Stimulated activated CD8-positive, alpha-beta memory T cell treated with anti-CD3 and anti-CD28 coated beads, Interleukin-2, amount 100 ng/mL, for 48 hours (primary cell): ENCODE measurements around the gene NCKAP5.

ENCODE experiments used
- DNase-seq, 2 donors: peaks; one replicate each; pipeline ENCODE4 v3.0.0-alpha.2; 2020; ENCODE audit warnings: low read depth in 2 of 2

NCKAP5 gene

DNA sequence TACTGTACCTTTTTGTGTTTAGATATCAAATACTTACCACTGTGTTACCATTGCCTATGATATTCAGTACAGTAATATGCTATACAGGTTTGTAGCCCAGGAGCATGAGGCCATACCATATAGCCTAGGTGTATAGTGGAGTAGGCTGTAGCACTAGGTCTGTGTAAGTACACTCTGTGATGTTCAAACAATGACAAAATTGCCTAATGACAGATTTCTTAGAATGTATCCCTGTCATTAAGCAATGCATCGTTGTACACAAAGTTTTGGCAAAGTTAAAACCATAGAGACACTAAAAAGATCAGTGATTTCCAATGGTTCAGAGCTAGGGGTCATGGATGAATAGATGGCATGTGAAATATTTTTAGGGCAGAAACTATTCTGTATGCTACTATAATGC lies 415.5 kb downstream of the NCKAP5 start:
- DNase-seq, result no peak

DNA sequence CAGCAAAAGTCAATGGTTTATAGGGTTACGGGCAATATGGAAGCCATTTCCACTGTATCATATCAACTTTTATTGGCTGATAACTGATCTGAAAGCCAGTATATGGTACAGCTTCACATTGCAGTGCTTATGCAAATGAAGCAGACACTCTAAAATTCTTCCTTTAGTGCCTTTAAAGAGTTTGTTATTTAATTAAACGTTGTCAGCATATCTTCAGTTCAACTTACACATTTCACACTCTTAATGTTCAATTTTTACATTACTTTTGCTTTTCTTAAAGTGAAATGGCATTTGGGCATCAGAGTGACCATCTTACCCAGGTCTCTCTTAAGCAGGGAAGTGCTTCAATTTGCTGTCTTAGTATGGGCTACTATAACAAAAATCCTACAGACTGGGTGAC lies 420.1 kb downstream of the NCKAP5 start:
- no peak for DNase-seq

DNA sequence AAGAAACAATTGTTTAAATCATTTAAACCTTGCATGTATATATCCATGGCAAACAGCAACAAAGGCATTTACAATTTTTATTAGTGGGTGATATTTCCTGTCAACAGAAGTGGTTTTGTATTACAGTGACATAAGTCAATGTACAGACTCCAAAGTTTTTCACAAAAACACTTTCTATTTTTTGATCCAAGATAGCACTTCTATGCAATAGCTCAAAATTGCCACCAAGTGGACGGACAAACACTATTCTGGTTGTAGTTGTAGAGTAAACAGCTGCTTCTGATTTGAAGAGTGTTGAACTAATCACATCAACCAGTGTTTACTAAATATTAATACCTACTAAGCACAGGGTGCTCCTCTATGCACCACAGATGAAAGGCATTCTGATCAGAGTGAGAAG lies 421.4 kb downstream of the NCKAP5 start:
- no peak for DNase-seq

DNA sequence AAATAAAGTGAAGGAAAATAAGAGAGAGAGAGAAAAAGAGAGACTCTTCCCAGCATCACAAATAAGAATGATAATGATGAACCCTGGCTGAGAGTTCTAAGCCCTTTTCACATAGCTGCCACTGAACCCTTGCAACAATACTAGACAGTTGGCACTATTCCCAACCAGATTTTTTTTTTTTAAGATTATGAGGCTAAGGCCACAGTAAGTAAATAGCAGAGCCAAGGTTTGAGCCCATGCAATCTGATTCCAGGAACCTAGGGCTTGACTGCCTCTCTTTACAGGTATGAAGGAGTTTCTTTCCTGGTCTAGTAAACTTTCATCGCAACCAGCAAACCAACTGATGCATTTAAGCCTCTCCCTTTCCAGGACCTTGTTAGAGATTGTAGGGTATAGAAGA lies 424.6 kb downstream of the NCKAP5 start:
- no peak for DNase-seq

DNA sequence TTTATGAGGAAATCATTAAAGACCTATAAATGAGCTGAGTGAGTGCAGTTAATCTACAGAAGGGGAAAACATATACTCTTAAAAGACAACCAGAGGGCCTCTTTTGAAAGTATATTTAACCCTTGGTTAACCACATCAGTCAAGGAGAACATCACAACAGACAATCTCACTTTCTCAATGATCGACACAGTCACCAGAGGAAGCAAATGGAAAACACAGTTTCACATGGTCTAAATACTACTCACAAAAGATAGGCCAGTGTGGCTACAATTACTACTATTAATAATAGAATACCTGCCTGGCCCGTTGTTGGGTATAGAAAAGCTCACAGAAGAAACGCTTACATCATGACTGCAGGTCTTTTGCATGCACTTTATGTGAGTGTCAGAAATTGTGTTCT lies 426.2 kb downstream of the NCKAP5 start:
- no peak for DNase-seq

DNA sequence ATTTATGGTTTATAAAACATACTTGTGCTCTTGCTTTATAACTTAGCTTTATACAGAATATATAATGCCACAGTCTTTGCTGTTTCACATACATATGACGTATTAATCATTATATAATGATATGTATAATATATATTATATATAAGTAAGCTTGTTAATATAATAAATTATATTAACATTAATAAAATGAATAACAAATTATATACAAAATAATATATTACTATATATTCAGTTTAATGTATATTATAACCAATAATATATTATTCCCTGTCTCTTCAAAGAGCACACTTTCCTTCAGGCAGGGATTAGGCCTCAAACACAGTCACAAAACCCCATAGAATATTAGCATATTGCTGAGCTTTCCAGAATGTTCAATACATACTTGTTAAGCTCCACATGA lies 427.6 kb downstream of the NCKAP5 start:
- DNase-seq, result no peak

DNA sequence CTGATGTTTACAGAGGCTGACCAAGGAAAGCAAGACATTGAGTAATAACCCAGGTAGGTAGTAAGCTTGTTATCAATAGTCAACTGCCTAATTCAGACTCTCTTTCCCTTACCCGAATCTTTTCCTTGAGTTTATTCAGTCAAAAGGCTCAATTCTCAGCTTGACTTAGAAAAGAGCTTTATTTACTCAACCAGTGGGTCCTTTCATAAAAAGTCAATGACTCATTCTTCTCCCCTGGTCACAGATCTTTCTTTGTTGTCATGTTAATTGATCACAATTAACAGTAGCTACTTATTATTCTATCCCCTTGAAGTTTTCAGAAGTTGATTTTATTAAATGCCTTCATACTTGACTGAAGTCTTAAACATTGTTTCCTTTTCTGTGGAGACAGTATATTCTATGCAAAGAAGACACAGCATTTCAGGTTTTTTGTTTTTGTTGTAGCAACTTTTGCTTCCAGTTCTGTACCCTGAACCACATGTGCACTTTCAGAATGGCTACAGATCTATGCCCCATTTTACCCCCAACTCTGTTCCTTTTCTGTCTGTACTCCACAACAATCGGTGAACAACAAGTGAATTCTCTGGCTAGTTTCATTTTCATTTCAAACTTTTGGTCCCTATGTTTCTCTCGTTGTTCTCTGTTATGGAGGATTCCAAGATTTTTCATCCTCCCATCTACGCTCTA lies 428.3 kb downstream of the NCKAP5 start:
- DNase-seq, result no peak

DNA sequence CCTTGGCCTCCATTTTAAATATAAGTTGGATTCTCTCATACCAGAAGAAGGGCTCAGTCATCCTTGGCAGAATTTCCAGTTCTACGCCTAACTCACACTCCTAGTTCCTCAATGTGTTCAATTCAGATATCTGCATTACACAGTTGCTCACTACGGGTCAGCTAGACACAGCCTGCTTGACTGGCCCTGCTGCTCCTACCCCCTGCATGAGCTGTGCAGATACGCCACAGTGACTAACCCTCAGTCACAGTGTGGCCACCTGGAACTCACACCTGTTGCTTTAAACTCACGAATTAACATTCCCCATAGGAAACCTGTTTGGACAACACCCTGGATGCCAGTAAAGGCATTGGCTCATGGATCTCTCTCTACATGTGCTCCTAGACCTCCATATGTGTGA lies 429.6 kb downstream of the NCKAP5 start:
- DNase-seq, result no peak

DNA sequence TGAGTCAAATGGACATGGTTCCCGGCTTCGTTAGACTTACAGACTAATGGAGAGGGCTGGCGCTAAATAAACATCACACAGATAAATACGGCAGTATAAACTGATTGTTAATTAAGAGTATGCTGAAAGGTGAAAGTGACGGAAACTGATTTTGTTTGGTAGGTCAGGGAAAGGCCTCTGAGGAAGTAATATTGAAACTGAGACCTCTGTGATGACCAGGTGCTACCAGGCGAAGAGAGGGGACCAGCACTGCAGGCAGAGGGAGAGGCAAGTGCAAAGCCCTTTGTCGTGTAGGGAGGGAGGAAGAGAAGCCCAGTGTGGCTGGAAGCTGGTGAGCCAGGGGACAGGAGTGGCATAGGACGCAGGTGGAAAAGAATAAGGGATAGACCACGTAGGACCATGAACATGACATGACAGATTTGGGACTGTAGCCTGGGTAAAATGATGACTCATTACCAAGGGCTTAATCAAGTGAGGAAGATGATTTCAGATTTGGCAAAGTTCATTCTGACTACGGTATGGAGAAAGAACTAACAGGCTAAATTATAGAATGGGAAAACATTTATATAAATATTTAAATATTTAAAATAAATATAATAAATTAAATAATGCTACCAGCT lies 433.1 kb downstream of the NCKAP5 start:
- no peak for DNase-seq

DNA sequence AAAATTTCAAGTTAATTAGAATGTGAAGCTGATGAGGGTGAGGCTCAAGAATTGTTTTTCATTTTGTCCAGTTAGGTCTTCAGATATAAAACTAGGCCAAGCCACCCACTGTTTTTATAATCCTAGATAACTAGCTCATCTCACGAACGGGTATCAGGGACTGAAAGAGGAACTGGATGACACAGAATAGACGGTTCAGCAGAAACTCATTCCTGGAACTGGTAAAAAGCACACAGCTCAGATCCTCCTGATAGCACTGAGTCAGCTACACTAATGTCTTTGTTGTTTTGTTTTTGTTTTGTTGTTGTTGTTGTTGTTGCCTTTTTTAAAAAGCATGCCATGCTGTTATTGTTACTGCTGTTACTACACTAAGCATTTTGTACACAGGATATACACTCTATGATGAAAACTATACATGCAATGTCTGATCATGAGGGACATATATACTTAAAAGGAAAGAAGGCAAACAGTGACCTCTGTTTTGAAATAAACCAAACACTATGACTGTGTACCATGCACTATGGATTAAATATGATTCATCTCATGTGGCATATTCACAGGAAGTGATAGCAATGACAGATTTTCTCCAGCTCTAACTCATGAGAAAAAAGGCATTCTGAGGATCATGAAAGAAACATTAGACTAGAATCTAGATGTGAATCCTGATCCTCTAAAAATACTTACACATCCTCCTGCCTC lies 437.6 kb downstream of the NCKAP5 start:
- no peak for DNase-seq

- no peak for DNase-seq
These were observed 443.8 kb downstream of the NCKAP5 start for GRCh38 chr2:133124446-133124845.

GRCh38 chr2:133123904-133124303 lies 444.4 kb downstream of the NCKAP5 start:
- DNase-seq, result no peak

DNA sequence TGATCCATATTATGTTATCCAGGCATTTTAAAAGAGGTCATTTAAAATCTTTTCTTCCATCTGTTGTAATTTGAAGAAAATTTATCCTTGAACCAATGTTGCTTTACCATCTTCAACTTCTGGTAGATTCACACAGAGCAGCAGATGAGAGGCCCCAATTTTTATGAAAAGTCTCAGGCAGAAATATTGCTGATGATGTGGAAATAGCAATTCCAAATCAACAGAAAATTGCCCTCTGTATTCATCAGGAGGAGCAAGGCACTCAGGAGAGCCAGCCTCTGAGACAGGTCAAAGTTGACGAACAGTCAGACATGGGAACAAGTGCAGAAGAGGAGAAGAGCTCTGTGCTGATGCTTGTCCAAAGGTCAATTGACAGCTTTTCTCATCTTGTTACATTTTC lies 444.9 kb downstream of the NCKAP5 start:
- DNase-seq, result no peak

GRCh38 chr2:133122529-133122928 lies 445.7 kb downstream of the NCKAP5 start:
- DNase-seq, result no peak

- no peak for DNase-seq
These were observed 448.0 kb downstream of the NCKAP5 start for GRCh38 chr2:133120310-133120709.

- DNase-seq, result no peak
These were observed 458.1 kb downstream of the NCKAP5 start for GRCh38 chr2:133110201-133110600.

DNA sequence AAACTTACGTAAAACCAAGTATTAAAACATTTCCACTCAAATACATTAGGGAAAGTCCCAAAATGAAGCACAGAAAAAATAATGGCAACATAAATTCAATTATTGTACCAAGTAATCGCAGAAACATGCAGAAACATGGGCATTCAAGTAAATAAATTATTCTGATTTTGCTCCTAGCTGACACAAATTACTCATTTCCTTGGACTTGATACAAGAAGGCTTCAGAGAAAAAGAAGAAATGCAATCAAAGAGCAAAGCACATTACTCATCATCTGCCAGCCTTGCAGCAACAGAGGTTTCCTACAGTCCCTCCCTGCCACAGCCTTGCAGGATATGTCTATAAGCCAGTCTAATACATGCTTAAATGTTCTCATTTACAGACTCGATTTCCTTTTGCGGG lies 458.5 kb downstream of the NCKAP5 start:
- no peak for DNase-seq

DNA sequence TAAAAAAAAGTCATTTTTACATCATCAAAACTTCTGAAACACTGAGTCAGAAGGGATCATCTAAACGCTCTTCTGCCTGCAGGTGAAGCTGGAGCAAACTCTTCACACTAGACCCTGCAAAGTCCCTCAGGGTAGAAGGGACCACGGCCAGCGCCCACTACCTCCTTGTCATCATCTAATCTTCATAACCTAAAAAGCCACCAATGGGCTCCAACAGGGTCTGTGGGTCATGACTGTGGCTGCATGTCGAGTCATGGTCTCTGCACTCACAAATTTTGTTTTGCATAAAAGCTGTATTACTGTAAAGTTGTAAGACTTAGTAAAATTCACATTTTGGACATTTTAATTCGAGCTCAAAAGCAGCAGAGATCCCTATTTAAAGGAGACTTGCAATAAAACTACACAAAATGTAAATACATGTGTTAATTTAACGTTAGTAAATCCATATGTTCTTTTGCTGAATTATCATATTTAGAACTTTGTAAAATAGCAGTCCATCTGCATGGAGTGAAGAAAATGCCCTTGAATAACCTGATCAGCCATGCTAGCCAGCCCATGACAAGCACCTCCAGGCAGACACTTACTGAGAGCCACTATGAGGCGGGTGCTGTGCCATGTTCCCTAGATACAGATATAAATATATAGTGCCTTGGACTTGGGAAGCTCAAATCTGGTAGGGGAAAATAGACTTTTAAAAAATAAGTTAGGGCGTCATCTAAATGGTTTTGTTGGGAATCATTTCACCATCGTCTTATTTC lies 461.0 kb downstream of the NCKAP5 start:
- DNase-seq, result no peak

GRCh38 chr2:133104871-133105270 lies 463.4 kb downstream of the NCKAP5 start:
- DNase-seq, result no peak

GRCh38 chr2:133098787-133099186 lies 469.5 kb downstream of the NCKAP5 start:
- DNase-seq, result no peak

DNA sequence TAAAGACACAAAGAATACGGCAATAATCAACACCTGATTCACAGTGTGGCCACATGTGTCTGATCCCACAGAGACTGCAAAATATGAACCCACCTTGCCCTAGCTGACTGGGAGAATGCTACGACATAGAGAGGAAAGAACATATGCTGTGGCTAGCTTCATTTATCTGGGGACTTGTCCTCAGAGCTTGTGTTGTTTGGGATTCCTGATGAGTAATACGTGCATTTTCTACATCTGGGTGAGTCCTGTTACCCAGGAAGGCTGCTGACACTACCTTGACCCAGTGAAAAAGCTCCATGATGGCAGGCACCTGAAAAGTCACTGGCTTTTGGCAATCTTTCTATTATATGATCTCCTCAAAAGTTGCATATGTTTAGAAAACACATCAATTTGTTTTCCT lies 470.6 kb downstream of the NCKAP5 start:
- DNase-seq, result no peak

GRCh38 chr2:133092571-133092970 lies 475.7 kb downstream of the NCKAP5 start:
- DNase-seq, result no peak

GRCh38 chr2:133090358-133090757 lies 477.9 kb downstream of the NCKAP5 start:
- DNase-seq, result no peak
